Tibial nerve (tissue), 4 donors: Measurements from ENCODE around the gene RREB1. TPM values are rescaled to one million over a fixed set of nuclear protein-coding genes. Genes with fewer than 3 reads are reported as not detected.

Experiments
- DNase-seq, 2 donors: peaks; one replicate each; pipeline ENCODE4 v3.0.0-alpha.2; 2019; ENCODE audit warnings: low spot score in 2 of 2
- H3K27ac ChIP-seq, 4 donors: fragments of 200-600 bp; sonication (generic) in 3 of 4; one replicate each; pipeline ENCODE4 v1.5.1; 2017 to 2019; ENCODE audit warnings: mild to moderate bottlenecking in 1 of 4
- H3K27me3 ChIP-seq, 2 donors: fragments of 200-600 bp; sonication (generic) in 1 of 2; one replicate each; pipeline versions ENCODE4 v1.5.1 to v1.6.0; 2017 to 2019
- H3K36me3 ChIP-seq, 3 donors: fragments of 200-600 bp; sonication (generic); one replicate each; pipeline ENCODE4 v1.5.1; 2018 to 2019
- H3K4me1 ChIP-seq, 4 donors: fragments of 200-600 bp; sonication (generic) in 3 of 4; one replicate each; pipeline ENCODE4 v1.5.1; 2017 to 2019
- H3K4me3 ChIP-seq, 4 donors: fragments of 200-600 bp; sonication (generic) in 3 of 4; one replicate each; pipeline ENCODE4 v1.5.1; 2017 to 2019; ENCODE audit warnings: mild to moderate bottlenecking in 1 of 4, moderate library complexity in 1 of 4
- H3K9me3 ChIP-seq, 4 donors: fragments of 200-600 bp; sonication (generic) in 3 of 4; one replicate each; pipeline ENCODE4 v1.5.1; 2017 to 2019
- EP300 ChIP-seq, 2 donors: sonication (generic); formaldehyde crosslinking; IDR thresholded peaks; one replicate each; pipeline ENCODE4 v1.6.1; 2017; ENCODE audit warnings: antibody characterized with exemption in 2 of 2, mild to moderate bottlenecking in 1 of 2
- POLR2A ChIP-seq, 2 donors: fragments of 450-650 bp; IDR thresholded peaks; one replicate each; pipeline ENCODE4 v1.6.1; 2017; ENCODE audit warnings: antibody characterized with exemption in 2 of 2, mild to moderate bottlenecking in 2 of 2, moderate library complexity in 2 of 2
- WGBS, 2 donors: methylation state at CpG; one replicate each; pipeline ENCODE4 v1.1.5; 2018; 5-methylcytosine and 5-hydroxymethylcytosine counted together
- total RNA-seq, 4 donors: library from RNA; depleted of rRNA; stranded (reverse); fragments of >200 nt; gene quantifications; one replicate each; pipeline ENCODE4 v1.1.0, GENCODE V29; 2016
- TF ChIP-seq, protein P1 (sequence below), 5 experiments: fragments of 200-600 bp in 3 of 5; fragments of 450-650 bp in 2 of 5; sonication (generic) in 3 of 5; IDR thresholded peaks; one replicate each; pipeline ENCODE4 v1.5.1; 2016 to 2019; ENCODE audit warnings: antibody characterized with exemption in 5 of 5, mild to moderate bottlenecking in 3 of 5, moderate library complexity in 2 of 5

The RREB1 gene
- total RNA-seq, 4 donors from 2014 or later: 32.3 to 61.5 (median 36.3) TPM

DNA sequence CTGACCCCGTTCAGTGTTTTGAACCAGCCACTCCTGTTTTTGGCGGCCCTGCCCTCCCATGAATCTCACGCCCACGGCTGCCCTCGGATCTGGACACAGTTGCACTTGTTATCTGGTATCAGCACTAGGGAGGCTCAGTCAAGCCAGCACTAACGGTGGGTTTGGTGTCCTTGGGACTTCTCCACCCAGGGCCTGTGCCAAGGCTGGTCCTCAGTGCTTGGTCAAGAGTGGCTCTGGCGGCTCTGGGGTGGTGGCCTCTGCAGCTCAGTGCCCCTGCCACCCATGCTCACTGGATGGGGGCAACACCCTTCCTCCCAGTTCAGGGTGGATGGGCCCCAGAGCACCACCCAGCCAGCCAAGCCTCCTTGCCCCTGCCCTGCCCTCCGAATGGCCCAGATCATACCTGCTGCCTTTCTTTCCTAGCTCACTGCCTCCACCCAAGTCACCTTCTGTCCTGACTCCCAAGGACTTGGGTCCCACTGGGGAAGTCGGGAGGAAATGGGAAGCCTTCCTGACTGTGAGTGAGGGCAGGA lies 150.5 kb downstream of the RREB1 start:
- 84 to 86% methylated on average over 8 to 9 of the region's 9 CpGs for WGBS, 2 donors
- H3K36me3 ChIP-seq: no peaks in the 10 kb centered on the region
- H3K27me3 ChIP-seq: no peaks in the 10 kb centered on the region
- no peak for DNase-seq
- H3K4me3 ChIP-seq: no peak overlapping the region
- peaks cover 0 to 18% (median 0%) of the 10 kb centered on the region in 4 donors for H3K9me3 ChIP-seq
- H3K4me1 ChIP-seq: peaks cover 0 to 26% (median 3%) of the 10 kb centered on the region in 4 donors
- TF ChIP-seq, protein P1, sequence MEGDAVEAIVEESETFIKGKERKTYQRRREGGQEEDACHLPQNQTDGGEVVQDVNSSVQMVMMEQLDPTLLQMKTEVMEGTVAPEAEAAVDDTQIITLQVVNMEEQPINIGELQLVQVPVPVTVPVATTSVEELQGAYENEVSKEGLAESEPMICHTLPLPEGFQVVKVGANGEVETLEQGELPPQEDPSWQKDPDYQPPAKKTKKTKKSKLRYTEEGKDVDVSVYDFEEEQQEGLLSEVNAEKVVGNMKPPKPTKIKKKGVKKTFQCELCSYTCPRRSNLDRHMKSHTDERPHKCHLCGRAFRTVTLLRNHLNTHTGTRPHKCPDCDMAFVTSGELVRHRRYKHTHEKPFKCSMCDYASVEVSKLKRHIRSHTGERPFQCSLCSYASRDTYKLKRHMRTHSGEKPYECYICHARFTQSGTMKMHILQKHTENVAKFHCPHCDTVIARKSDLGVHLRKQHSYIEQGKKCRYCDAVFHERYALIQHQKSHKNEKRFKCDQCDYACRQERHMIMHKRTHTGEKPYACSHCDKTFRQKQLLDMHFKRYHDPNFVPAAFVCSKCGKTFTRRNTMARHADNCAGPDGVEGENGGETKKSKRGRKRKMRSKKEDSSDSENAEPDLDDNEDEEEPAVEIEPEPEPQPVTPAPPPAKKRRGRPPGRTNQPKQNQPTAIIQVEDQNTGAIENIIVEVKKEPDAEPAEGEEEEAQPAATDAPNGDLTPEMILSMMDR (IDR thresholded peaks at IDR 0.05): no peak
- TF ChIP-seq POLR2A (IDR thresholded peaks at IDR 0.05) (no peak), EP300 (IDR thresholded peaks at IDR 0.05) (no peak)
- no peak overlapping the region for H3K27ac ChIP-seq

DNA sequence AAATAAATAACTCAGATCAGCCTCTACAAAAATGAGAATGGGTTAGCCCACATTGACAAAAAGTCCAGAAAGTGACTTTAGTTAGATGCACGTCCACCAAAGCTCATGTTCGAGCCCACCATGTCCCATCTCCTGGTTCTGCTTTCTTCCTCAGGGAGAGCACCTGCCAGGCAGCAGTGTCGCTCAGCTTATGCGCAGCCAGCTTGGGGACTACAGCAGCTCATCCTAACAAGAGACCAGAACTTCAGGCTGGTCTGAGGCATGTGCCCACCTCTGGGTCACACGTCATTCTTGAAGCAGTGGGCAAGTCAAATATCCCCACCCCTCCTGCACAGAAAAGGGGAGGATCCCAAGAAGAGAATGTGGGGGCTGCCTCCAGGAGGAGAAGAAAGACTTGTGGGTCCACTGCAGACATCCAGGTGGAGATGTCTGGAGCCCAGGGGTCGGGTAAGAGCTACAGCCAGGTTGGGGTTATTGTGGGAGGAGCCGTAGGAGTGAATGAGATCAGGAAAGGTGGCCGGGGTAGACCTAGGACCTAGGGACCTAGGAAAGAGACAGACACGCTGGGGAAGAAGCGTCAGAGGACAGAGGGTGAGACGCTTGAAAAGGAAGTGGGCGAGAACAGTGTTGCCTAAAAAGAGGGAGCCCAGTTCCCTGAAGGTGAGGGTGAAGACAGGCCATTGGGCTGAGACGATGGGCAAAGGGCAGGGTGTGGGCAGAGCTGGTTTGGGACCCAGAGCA lies 152.7 kb downstream of the RREB1 start:
- H3K27me3 ChIP-seq: no peaks in the 10 kb centered on the region
- H3K36me3 ChIP-seq: no peaks in the 10 kb centered on the region
- no peak for TF ChIP-seq POLR2A (IDR thresholded peaks at IDR 0.05)
- WGBS, 2 donors: 62 to 63% methylated on average over 12 to 13 of the region's 13 CpGs
- H3K27ac ChIP-seq: peak overlapping the region; percentile 6 to 87 (median 66)
- no peak for DNase-seq
- H3K9me3 ChIP-seq: peaks cover 0 to 15% (median 0%) of the 10 kb centered on the region in 4 donors
- H3K4me1 ChIP-seq: peaks cover 0 to 19% (median 3%) of the 10 kb centered on the region in 4 donors
- H3K4me3 ChIP-seq: peak overlapping the region; percentile 40 to 71 (median 55)

DNA sequence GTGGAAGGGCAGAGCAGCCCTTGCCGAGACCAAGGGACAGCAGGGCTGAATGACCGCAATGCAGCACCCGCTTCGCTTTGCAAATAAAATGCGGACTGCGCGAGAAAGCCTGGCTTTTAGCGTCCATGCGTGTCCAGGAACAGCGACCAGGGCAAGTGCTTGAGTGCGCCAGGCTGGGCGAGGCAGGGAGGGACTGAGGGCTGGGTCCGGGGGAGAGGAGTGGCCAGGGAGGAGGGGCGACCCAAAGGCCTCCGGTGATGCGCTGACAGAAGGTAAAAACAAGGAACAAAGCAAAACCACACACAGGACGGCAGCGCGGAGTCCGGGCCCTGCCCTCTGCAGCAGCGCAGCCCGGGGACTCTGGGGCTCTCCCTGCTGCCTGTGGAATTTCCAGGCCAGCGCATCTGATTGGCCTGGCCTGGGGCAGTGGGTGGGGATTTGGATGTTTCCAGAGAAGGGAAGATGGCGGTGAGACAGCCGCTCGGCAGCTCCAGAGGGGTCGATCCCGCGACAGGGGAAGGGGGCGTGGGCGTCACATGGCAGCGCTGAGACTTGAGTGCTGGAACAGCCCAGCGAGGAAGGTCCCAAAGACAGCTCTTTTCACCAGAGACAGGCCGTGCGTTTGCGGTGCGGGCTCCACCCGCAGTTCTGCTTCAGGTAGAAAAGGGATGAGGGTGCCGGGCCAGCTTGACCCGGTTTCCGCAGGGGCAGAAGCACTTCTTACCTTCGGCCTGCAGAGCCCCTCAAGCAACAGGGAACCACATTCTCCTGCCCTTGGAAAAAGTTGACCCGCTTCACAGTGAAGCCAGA lies 153.5 kb downstream of the RREB1 start:
- no peaks in the 10 kb centered on the region for H3K27me3 ChIP-seq
- H3K4me1 ChIP-seq: peaks cover 0 to 19% (median 3%) of the 10 kb centered on the region in 4 donors
- peak overlapping the region; percentile 26 to 87 (median 66) for H3K27ac ChIP-seq
- peak overlapping the region; percentile 40 to 71 (median 55) for H3K4me3 ChIP-seq
- 2 to 3% methylated on average over 43 of the region's 43 CpGs for WGBS, 2 donors
- TF ChIP-seq POLR2A (IDR thresholded peaks at IDR 0.05) (peak; percentile 10 to 65), EP300 (IDR thresholded peaks at IDR 0.05) (peak in 1 of 2 donors; percentile 63)
- TF ChIP-seq, protein P1 (IDR thresholded peaks at IDR 0.05): peak in 1 of 5 experiments; percentile 19
- H3K36me3 ChIP-seq: no peaks in the 10 kb centered on the region
- peaks cover 0 to 8% (median 0%) of the 10 kb centered on the region in 4 donors for H3K9me3 ChIP-seq
- DNase-seq: peak; percentile 59 to 71

DNA sequence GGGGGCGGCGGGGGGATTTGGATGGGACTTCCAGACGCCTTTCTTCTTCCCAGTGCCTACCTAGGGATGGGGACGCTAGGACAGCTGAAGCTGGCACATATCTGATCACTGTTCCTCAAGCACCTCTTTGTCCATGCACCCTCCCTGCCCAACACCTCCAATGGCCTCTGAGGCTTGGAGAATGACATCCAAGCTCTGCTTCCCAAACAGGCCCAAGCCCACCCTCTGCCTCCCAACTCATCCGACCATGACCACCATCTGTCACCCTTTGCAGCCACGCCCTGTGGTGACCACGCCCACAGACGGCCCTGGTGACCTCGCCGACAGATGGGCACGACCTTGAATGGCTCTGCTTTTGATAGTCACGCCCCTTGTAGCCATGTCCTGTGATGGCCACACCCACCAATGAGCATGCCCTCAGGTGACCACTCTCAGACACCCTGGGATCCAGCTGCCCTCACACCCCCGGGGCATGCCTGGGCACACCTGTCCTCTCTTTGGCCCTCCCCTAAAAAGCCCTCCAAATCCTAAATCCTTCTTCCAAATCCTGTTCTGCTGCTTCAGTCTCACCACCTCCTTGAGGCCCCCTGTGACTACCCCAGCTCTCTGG lies 154.2 kb downstream of the RREB1 start:
- WGBS, 2 donors: 60 to 64% methylated on average over 13 of the region's 13 CpGs
- Histone ChIP-seq H3K27me3 (no peaks in the 10 kb centered on the region), H3K9me3 (peaks cover 0 to under 1% (median 0%) of the 10 kb centered on the region in 4 donors), H3K4me3 (peak overlapping the region; percentile 40 to 71 (median 55)), H3K27ac (peak overlapping the region in 3 of 4 donors; percentile 26 to 87 (median 68)), H3K36me3 (no peaks in the 10 kb centered on the region), H3K4me1 (peaks cover 0 to 19% (median 3%) of the 10 kb centered on the region in 4 donors)
- peak in 1 of 2 donors; percentile 11 for DNase-seq
- TF ChIP-seq, protein P1 (IDR thresholded peaks at IDR 0.05): no peak
- no peak for TF ChIP-seq EP300 (IDR thresholded peaks at IDR 0.05)
- no peak for TF ChIP-seq POLR2A (IDR thresholded peaks at IDR 0.05)
